GM10248 (cell line): ENCODE data around the gene ASB18.

Experiments
- CTCF ChIA-PET: fragments of 300-600 bp; sonication (Branson Sonifier 250); formaldehyde crosslinking; extraction: SDS; loops from one replicate; lab custom pipeline; 2021; ENCODE audit warnings: antibody characterized with exemption; lab: Yijun Ruan, JAX
- POLR2A ChIA-PET: fragments of 350-650 bp; sonication (Branson Sonifier 250); formaldehyde crosslinking; extraction: SDS; loops from one replicate; lab custom pipeline; 2020; ENCODE audit warnings: antibody characterized with exemption; lab: Yijun Ruan, JAX
- DNase-seq: peaks from one replicate; pipeline ENCODE4 v3.0.0; 2012; ENCODE audit errors: extremely low spot score
- CTCF ChIP-seq: IDR thresholded peaks from 2 replicates; pipeline ENCODE4 v1.5.1; 2012; ENCODE audit warnings: mild to moderate bottlenecking, low read depth; ENCODE audit errors: extremely low read depth, missing control alignments, control extremely low read depth

Gene ASB18

GRCh38 chr2:236167297-236168109, 96.7 kb downstream of the ASB18 start:
- DNase-seq: no peak
- TF ChIP-seq CTCF: peak; percentile 1
- POLR2A ChIA-PET: no interaction called here
- CTCF ChIA-PET: no interaction called here

GRCh38 chr2:236166796-236167296, 97.4 kb downstream of the ASB18 start:
- ChIA-PET CTCF (no interaction called here), POLR2A (no interaction called here)
- DNase-seq: no peak
- no peak for TF ChIP-seq CTCF

- no peak for TF ChIP-seq CTCF
- DNase-seq: no peak
- ChIA-PET CTCF (interaction anchor here (1.2 kb wide), 1 partner anchor 387 kb away, joined by 3 read pairs; no protein-coding TSS in a partner anchor), POLR2A (no interaction called here)
Observed at GRCh38 chr2:236165842-236166795, 98.1 kb downstream of the ASB18 start.

GRCh38 chr2:236164925-236165841, 99.0 kb downstream of the ASB18 start:
- TF ChIP-seq CTCF: no peak
- POLR2A ChIA-PET: no interaction called here
- no peak for DNase-seq
- CTCF ChIA-PET: interaction anchor here (1.2 kb wide), 1 partner anchor 386 kb away, joined by 3 read pairs; no protein-coding TSS in a partner anchor

GRCh38 chr2:236164201-236164924, 99.8 kb downstream of the ASB18 start:
- DNase-seq: no peak
- no peak for TF ChIP-seq CTCF
- CTCF ChIA-PET: no interaction called here

More at GRCh38 chr2:236164201-236164924, 99.8 kb downstream of the ASB18 start:
- POLR2A ChIA-PET: no interaction called here
